GM20000 (cell line): Measurements from ENCODE around the gene PRKCB.

Experiments
- DNase-seq: peaks from one replicate; pipeline ENCODE4 v3.0.0; 2012; ENCODE audit warnings: low spot score
- TF ChIP-seq, protein P1 (sequence below): IDR thresholded peaks from 2 replicates; pipeline ENCODE4 v1.5.1; 2012; ENCODE audit warnings: mild to moderate bottlenecking, control low read depth; ENCODE audit errors: extremely low read depth, missing control alignments

The PRKCB gene

DNA sequence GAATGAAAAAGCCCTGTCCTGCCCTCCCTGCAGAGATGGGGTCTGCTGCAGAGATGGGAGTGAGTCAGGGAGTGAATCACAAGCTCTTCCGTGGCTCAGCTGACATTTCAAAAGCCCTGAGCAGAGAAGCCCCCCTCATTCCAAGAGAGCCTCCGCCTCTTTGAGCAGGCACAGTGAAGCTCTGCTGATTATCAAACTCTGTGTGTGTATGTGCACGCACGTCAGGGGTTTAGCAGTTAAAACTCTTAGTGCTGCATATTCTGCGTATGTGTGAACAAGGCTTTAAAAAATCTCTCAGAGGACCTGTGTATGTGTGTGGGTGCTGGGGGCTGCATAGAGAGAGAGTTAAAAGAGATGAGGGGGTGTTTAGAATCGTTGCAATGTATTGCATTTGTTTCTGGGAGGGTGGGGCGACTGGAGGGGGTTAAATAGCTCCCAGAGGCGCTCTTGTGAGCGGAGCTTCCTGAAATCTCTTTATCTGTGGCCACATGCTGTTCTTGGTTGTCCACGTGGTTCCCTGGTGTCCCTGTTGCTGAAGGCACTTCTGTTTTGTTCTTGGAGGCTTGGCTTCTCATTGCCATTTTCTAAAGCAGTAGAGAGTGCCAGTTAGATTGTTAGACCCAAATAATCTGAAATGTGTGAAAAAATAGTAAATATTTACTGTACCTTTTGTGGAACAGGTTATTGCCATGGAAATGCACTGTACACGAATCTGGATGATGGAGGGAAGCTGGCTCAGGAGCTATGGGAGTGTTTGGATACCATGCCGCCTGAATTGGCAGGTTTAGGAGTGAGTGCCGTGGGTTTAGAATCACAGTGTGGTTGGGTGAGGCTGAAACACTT lies 116.6 kb downstream of the PRKCB start:
- no peak for DNase-seq

DNA sequence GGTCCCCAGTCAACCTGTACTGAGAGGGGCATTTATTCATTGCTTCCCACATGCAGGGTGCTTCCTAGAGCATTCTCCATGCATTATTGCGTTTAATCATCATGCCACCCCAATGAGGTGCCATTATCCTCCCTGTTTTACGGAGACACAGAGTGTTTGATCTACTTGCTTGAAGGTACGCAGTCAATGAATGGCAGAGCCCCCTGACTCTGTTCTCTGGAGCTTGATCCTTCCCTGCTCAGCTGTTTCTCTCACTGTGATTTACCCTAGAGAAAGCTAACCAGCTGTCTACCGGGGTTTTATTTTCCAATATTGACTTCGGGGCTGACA lies 117.2 kb downstream of the PRKCB start:
- DNase-seq, result no peak
- TF ChIP-seq, protein P1, sequence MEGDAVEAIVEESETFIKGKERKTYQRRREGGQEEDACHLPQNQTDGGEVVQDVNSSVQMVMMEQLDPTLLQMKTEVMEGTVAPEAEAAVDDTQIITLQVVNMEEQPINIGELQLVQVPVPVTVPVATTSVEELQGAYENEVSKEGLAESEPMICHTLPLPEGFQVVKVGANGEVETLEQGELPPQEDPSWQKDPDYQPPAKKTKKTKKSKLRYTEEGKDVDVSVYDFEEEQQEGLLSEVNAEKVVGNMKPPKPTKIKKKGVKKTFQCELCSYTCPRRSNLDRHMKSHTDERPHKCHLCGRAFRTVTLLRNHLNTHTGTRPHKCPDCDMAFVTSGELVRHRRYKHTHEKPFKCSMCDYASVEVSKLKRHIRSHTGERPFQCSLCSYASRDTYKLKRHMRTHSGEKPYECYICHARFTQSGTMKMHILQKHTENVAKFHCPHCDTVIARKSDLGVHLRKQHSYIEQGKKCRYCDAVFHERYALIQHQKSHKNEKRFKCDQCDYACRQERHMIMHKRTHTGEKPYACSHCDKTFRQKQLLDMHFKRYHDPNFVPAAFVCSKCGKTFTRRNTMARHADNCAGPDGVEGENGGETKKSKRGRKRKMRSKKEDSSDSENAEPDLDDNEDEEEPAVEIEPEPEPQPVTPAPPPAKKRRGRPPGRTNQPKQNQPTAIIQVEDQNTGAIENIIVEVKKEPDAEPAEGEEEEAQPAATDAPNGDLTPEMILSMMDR, result no peak

More for the DNA sequence above, 116.6 kb downstream of the PRKCB start:
- TF ChIP-seq, protein P1, result no peak

DNA sequence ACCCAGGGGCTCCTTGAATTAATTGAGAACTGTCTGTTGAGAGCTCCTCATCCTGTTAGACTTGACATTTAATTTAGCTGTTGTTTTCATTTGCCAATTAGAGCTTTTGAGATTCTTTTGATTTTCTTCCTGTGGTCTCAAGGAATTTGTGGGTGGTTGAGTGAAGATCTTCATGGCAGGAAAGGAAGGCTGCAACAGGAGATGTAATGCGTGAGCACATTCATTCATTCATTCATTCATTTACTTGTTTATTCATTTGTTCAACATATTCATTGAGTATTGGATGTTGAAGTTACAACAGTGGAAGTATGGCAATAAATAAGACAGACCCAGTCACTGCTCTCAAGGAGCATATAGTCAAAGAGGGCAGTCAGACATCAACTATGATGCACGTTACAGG lies 117.7 kb downstream of the PRKCB start:
- DNase-seq, result no peak
- TF ChIP-seq, protein P1, result no peak

DNA sequence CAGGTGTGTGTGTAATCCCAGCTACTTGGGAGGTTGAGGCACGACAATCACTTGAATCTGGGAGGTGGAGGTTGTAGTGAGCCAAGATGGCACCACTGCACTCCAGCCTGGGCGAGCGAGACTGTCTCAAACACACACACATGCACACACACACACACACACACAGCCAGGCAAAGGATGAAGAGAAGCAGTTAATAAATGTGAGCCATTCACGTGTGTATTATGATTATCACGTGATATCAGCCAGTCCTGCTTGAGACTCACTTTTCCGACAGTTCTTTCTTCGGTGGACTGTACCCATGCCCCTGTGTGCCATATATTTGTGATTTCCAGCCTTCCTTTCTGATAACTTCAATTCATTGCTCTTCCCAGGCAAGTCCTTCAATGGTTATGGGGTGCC lies 119.3 kb downstream of the PRKCB start:
- TF ChIP-seq, protein P1, result no peak
- no peak for DNase-seq

DNA sequence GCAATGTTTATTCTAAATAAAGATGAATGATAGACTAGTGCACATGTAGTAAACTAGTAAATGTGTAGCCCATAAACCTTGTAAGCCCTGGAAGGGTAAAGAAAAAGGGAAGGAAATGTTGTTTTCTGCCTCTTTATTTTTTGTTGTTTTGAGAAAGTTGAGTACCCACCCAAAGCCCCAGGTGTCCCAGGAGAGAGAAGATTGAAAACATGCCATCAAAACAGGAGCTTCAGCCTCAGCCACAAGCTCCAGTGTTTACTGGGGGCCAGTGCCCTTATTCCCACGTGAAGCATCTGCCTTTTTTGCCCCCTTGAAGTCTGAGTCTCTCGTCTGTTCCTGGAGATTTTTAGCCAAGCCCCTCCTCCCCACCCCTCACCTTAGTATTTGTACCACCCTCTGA lies 121.5 kb downstream of the PRKCB start:
- DNase-seq, result no peak

DNA sequence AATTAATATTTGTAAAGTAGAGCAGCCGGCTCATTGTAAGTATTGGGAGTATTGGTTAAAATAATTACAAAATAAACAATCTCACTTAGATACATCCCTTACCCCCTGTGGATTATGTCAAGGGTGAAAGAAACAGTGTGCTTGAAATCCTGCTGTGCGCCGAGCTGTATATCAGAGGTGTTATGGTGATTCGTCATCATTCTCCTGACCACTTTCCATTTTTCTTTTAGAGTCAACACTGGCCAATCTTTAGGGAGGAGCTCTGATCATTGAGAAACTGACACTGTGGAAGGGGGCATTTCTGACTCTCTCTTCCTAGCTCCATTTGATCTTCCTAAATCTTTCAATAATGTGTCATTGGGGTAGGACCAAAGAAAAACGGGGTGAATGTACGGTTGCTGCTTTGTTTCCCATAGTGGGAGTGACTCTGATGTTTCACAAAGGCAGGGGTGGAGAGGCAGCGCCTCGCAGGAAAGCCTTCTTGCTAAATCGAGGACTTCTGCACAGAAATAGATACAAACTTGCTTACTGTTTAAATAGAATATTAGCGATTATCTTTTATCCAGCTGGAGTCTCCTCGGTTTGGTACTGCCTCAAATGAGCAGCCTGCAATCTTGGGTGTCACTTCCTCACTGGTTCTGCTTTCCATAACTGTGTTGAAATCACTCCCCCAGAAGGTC lies 123.4 kb downstream of the PRKCB start:
- TF ChIP-seq, protein P1, result no peak

More for the DNA sequence above, 121.5 kb downstream of the PRKCB start:
- TF ChIP-seq, protein P1, result no peak

DNA sequence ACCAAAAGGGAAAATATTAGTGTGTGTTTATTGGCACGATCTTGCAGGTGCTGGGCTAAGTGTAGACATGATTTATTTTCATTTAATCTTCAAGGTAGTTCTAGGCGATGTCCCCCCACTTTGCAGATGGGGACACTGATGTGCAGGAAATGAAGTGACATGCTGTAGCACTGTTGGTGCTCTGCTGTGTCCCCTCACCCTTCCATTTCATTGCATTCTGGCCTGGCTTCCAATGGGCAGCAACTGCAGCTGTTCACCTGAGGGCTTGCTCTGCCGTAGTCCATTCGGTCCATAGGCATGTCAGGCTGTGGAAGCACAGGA lies 123.9 kb downstream of the PRKCB start:
- no peak for DNase-seq
- TF ChIP-seq, protein P1, result no peak

More for the DNA sequence above, 123.4 kb downstream of the PRKCB start:
- DNase-seq, result no peak
